ENCODE results near the gene PWWP2B.

- no peak for TF ChIP-seq CTCF (IDR thresholded peaks at IDR 0.05; ENCODE audit: low read depth, low read length)
- TF ChIP-seq, protein P1, sequence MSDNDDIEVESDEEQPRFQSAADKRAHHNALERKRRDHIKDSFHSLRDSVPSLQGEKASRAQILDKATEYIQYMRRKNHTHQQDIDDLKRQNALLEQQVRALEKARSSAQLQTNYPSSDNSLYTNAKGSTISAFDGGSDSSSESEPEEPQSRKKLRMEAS (IDR thresholded peaks at IDR 0.05; ENCODE audit: low read depth, low read length) = no peak
- no peak for TF ChIP-seq POLR2A (IDR thresholded peaks at IDR 0.05; ENCODE audit: extremely low read depth, insufficient read length)
- no peak for TF ChIP-seq MYC (IDR thresholded peaks at IDR 0.05; ENCODE audit: low read depth, low read length)
Observed at GRCh38 chr10:132408823-132409666, 12.0 kb downstream of the PWWP2B start.

Data from NB4 (cell line).